Caco-2 (cell line): ENCODE results near the gene STYXL2. TPM values are rescaled to one million over a fixed set of nuclear protein-coding genes. Genes with fewer than 3 reads are reported as not detected.

Experiments used
- BruUV-seq: library from RNA; stranded (reverse); fragments of 400-500 nt; replicated peaks from 2 replicates; lab custom pipeline; 2021; lab: Mats Ljungman, UMichigan
- CTCF ChIA-PET: fragments of 300-600 bp; sonication (Branson Sonifier 250); formaldehyde crosslinking; loops from one replicate; lab custom pipeline; 2022; ENCODE audit warnings: antibody characterized with exemption; lab: Charles Lee
- POLR2A ChIA-PET: fragments of 300-600 bp; sonication (Branson Sonifier 250); formaldehyde crosslinking; loops from one replicate; lab custom pipeline; 2022; ENCODE audit warnings: antibody characterized with exemption; lab: Charles Lee
- DNase-seq, 2 experiments: peaks; one replicate each; pipeline versions ENCODE4 v3.0.0 to v3.0.0-alpha.2; 2020 to 2022
- H3K27me3 ChIP-seq: replicated peaks from 2 replicates; pipeline ENCODE4 v1.6.0; 2011; ENCODE audit warnings: low read length; ENCODE audit not compliant: control insufficient read depth, insufficient read depth
- H3K36me3 ChIP-seq: 2 replicates; pipeline ENCODE4 v1.5.1; 2011; ENCODE audit warnings: low read length; ENCODE audit not compliant: control insufficient read depth, insufficient read depth
- H3K4me1 ChIP-seq: fragments of 250-450 bp; sonication (Bioruptor Pico); 2 replicates; pipeline ENCODE4 v1.5.1; 2020; ENCODE audit warnings: mild to moderate bottlenecking
- H3K4me3 ChIP-seq: 2 replicates; pipeline ENCODE4 v1.5.1; 2011; ENCODE audit warnings: low read depth, mild to moderate bottlenecking, control low read depth, low read length
- H3K9me3 ChIP-seq: fragments of 250-450 bp; sonication (Bioruptor Pico); 2 replicates; pipeline ENCODE4 v1.5.1; 2020; ENCODE audit warnings: mild to moderate bottlenecking, moderate library complexity
- H3K27ac Mint-ChIP-seq: one replicate; pipeline ENCODE4 v1.8.0; 2022; ENCODE audit warnings: mixed read lengths; ENCODE audit not compliant: unreplicated experiment
- H3K27me3 Mint-ChIP-seq: one replicate; pipeline ENCODE4 v1.8.0; 2022; ENCODE audit warnings: mixed read lengths; ENCODE audit not compliant: insufficient read depth, unreplicated experiment
- H3K36me3 Mint-ChIP-seq: one replicate; pipeline ENCODE4 v1.8.0; 2022; ENCODE audit warnings: mild to moderate bottlenecking, mixed read lengths; ENCODE audit not compliant: insufficient read depth, unreplicated experiment
- H3K4me1 Mint-ChIP-seq: one replicate; pipeline ENCODE4 v1.8.0; 2022; ENCODE audit warnings: low read depth, mixed read lengths; ENCODE audit not compliant: unreplicated experiment
- H3K4me3 Mint-ChIP-seq: one replicate; pipeline ENCODE4 v1.8.0; 2022; ENCODE audit warnings: mild to moderate bottlenecking, moderate library complexity, mixed read lengths; ENCODE audit not compliant: unreplicated experiment
- H3K9me3 Mint-ChIP-seq: one replicate; pipeline ENCODE4 v1.8.0; 2022; ENCODE audit warnings: mixed read lengths; ENCODE audit not compliant: unreplicated experiment
- CTCF ChIP-seq, 2 experiments: fragments of 200-600 bp in 1 of 2; IDR thresholded peaks; 1 replicate in 1 of 2; 2 replicates in 1 of 2; pipeline versions ENCODE4 v1.5.1 to v1.8.0; 2011 to 2022; ENCODE audit warnings: antibody characterized with exemption in 1 of 2, control low read depth in 1 of 2, inconsistent platforms in 1 of 2, low read depth in 1 of 2, low read length in 1 of 2, mild to moderate bottlenecking in 1 of 2, moderate library complexity in 1 of 2; ENCODE audit not compliant: insufficient read depth in 1 of 2, severe bottlenecking in 1 of 2, unreplicated experiment in 1 of 2
- intact Hi-C: fragments of 100-400 bp; cut with micrococcal nuclease; formaldehyde crosslinking; loops from one replicate; pipeline ENCODE4 v1.10.0; 2022; ENCODE audit not compliant: unreplicated experiment
- total RNA-seq: library from RNA; stranded (reverse); gene quantifications from 2 replicates; pipeline ENCODE4 v1.2.3, GENCODE V29; 2022

STYXL2 gene
- total RNA-seq, 1 experiment from 2014 or later, result not detected

DNA sequence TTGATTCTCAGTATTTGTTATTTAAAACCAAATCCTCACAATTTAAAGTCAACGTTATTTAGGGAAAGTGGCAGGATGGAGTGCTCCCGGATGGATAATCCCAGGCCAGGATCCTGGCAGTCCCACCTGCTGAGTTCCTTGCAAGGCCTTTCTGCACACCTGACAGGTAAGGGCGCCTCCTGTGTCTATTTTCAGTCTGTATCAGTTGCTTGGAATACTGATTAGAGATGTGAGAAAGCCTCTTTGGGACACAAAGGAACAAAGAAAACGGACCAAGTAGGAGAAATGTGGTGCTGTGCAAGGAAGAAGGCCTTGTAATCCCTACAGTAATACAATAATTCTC is 12.2 kb downstream of the STYXL2 start:
- H3K27ac Mint-ChIP-seq, result no peak overlapping the region
- H3K27me3 Mint-ChIP-seq, result peaks cover 5% of the 10 kb centered on the region
- ChIA-PET CTCF (no interaction called here), POLR2A (no interaction called here)
- H3K4me1 Mint-ChIP-seq, result peaks cover 26% of the 10 kb centered on the region
- no peak for TF ChIP-seq CTCF (IDR thresholded peaks at IDR 0.05; ENCODE audit: insufficient read depth in 1 of 2, low read depth in 1 of 2, low read length in 1 of 2, severe bottlenecking in 1 of 2, unreplicated experiment in 1 of 2)
- no peak for DNase-seq
- intact Hi-C loops, result no loop called here
- no peaks in the 10 kb centered on the region for H3K9me3 ChIP-seq
- H3K36me3 Mint-ChIP-seq, result no peaks in the 10 kb centered on the region
- no peaks in the 10 kb centered on the region for H3K36me3 ChIP-seq
- H3K9me3 Mint-ChIP-seq, result no peaks in the 10 kb centered on the region
- no peaks in the 10 kb centered on the region for H3K27me3 ChIP-seq
- no peak overlapping the region for H3K4me3 Mint-ChIP-seq
- H3K4me3 ChIP-seq, result no peak overlapping the region
- peaks cover 10% of the 10 kb centered on the region; the same call in 1 of the 2 replicates for H3K4me1 ChIP-seq
- no TSS peak for BruUV-seq

GRCh38 chr1:167107456-167107855 is 13.6 kb downstream of the STYXL2 start:
- TF ChIP-seq CTCF (IDR thresholded peaks at IDR 0.05; ENCODE audit: insufficient read depth in 1 of 2, low read depth in 1 of 2, low read length in 1 of 2, severe bottlenecking in 1 of 2, unreplicated experiment in 1 of 2), result no peak
- BruUV-seq, result no TSS peak
- H3K4me3 ChIP-seq, result no peak overlapping the region
- DNase-seq, result no peak
- Mint-ChIP-seq H3K4me3 (no peak overlapping the region), H3K4me1 (peaks cover 26% of the 10 kb centered on the region), H3K9me3 (no peaks in the 10 kb centered on the region), H3K36me3 (no peaks in the 10 kb centered on the region), H3K27ac (no peak overlapping the region), H3K27me3 (peaks cover 5% of the 10 kb centered on the region)
- ChIA-PET POLR2A (no interaction called here), CTCF (no interaction called here)
- intact Hi-C loops, result no loop called here
- H3K36me3 ChIP-seq, result no peaks in the 10 kb centered on the region
- no peaks in the 10 kb centered on the region for H3K27me3 ChIP-seq
- H3K4me1 ChIP-seq, result peaks cover 10% of the 10 kb centered on the region; the same call in 1 of the 2 replicates
- H3K9me3 ChIP-seq, result no peaks in the 10 kb centered on the region

DNA sequence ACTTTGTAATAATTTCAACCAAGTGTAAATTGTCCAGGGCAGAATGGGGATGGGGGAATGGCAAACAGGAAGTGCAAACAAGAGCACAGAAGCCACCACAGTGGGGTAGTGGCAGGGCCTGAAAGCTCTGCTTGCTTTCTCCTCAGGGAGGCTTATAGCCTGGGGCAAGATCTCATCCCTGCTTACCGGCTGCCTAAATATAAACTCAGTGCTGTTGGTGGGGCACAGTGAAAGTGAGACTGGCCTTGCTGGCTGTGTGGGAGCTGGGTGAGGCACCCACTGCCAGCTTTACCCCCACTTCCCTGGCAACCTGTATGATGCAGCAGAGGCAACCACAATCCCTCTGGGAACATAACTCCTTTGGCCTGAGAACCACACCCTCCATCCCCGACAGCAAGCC is 15.2 kb downstream of the STYXL2 start:
- CTCF ChIA-PET, result interaction anchor here (1.5 kb wide), 1 partner anchor 111 kb away, joined by 7 read pairs; the partner anchor contains the start of gene POU2F1
- POLR2A ChIA-PET, result no interaction called here
- no TSS peak for BruUV-seq
- Mint-ChIP-seq H3K4me1 (peaks cover 26% of the 10 kb centered on the region), H3K27ac (no peak overlapping the region), H3K4me3 (no peak overlapping the region), H3K27me3 (peaks cover 5% of the 10 kb centered on the region), H3K9me3 (no peaks in the 10 kb centered on the region), H3K36me3 (no peaks in the 10 kb centered on the region)
- H3K36me3 ChIP-seq, result no peaks in the 10 kb centered on the region
- peaks cover 10% of the 10 kb centered on the region; the same call in 1 of the 2 replicates for H3K4me1 ChIP-seq
- H3K9me3 ChIP-seq, result no peaks in the 10 kb centered on the region
- no peak overlapping the region for H3K4me3 ChIP-seq
- intact Hi-C loops, result no loop called here
- no peak for DNase-seq
- no peak for TF ChIP-seq CTCF (IDR thresholded peaks at IDR 0.05; ENCODE audit: insufficient read depth in 1 of 2, low read depth in 1 of 2, low read length in 1 of 2, severe bottlenecking in 1 of 2, unreplicated experiment in 1 of 2)
- no peaks in the 10 kb centered on the region for H3K27me3 ChIP-seq
